B cell (primary cell): ENCODE results near the gene ECM2.

Experiments
- CTCF ChIP-seq: fragments of 200-600 bp; IDR thresholded peaks from one replicate; pipeline ENCODE4 v1.8.0; 2022; ENCODE audit warnings: antibody characterized with exemption, mild to moderate bottlenecking
- EZH2 ChIP-seq: IDR thresholded peaks from 2 replicates; pipeline ENCODE4 v1.6.1; 2012; ENCODE audit warnings: borderline replicate concordance, low read depth, mild to moderate bottlenecking, moderate library complexity, low read length; ENCODE audit not compliant: insufficient read depth, poor library complexity, severe bottlenecking

GRCh38 chr9:92482329-92482728 is 53.5 kb downstream of the ECM2 start, which contains the start of gene ASPN:
- TF ChIP-seq CTCF (no peak), EZH2 (no peak)
